Activated CD4-positive, alpha-beta memory T cell treated with anti-CD3 and anti-CD28 coated beads, Interleukin-2, amount 10 ng/mL, durations not matched to agents 7 days and 5 days (primary cell): Measurements from ENCODE around the gene ARAP1. TPM values are rescaled to one million over a fixed set of nuclear protein-coding genes. Genes with fewer than 3 reads are reported as not detected.
A peak's percentile ranks its signal among the peaks of the same experiment; 100 is the strongest.

Experiments
- CTCF ChIA-PET: fragments of 350-600 bp; sonication (Branson Sonifier 250); formaldehyde crosslinking; loops from one replicate; lab custom pipeline; 2021; ENCODE audit warnings: antibody characterized with exemption, inconsistent platforms; lab: Charles Lee
- POLR2A ChIA-PET: fragments of 350-600 bp; sonication (Branson Sonifier 250); formaldehyde crosslinking; loops from one replicate; lab custom pipeline; 2021; ENCODE audit warnings: antibody characterized with exemption; lab: Charles Lee
- DNase-seq: peaks from one replicate; pipeline ENCODE4 v3.0.0-alpha.2; 2020
- H3K27ac Mint-ChIP-seq: one replicate; pipeline ENCODE4 v1.8.0; 2021; ENCODE audit warnings: mild to moderate bottlenecking, mixed read lengths
- H3K27me3 Mint-ChIP-seq: one replicate; pipeline ENCODE4 v1.8.0; 2021; ENCODE audit warnings: mixed read lengths
- H3K36me3 Mint-ChIP-seq: one replicate; pipeline ENCODE4 v1.8.0; 2021; ENCODE audit warnings: low read depth, mixed read lengths
- H3K4me1 Mint-ChIP-seq: one replicate; pipeline ENCODE4 v1.8.0; 2021; ENCODE audit warnings: mixed read lengths
- H3K4me3 Mint-ChIP-seq: one replicate; pipeline ENCODE4 v1.8.0; 2021; ENCODE audit warnings: mild to moderate bottlenecking, mixed read lengths
- H3K9me3 Mint-ChIP-seq: one replicate; pipeline ENCODE4 v1.8.0; 2021; ENCODE audit warnings: mixed read lengths
- total RNA-seq, 2 experiments: library from RNA; stranded (reverse); gene quantifications; one replicate each; pipeline ENCODE4 v1.2.3, GENCODE V29; 2021

Gene ARAP1
- total RNA-seq, 2 experiments from 2014 or later, result 108 to 109 TPM

DNA sequence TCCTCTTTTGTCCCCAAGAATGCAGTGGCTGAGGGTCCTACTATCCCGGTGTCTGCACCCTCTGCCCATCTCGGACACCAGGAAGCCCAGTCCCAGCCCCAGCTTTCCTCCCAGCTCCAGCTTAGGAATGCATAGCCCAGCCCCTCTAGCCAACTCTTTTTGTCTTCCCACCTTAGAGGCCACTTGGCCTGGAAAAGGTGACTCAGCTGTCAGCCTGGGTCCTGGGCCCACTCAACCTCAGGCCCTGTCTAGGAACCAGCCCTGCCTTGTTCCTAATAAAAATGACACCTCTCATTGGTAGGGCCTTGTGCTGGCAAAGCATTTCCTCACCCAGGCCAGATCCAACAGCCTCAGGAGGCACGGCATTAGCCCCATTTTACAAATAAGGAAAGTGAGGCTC lies 106.2 kb downstream of the ARAP1 start:
- H3K9me3 Mint-ChIP-seq, result no peaks in the 10 kb centered on the region
- peaks cover 8% of the 10 kb centered on the region for H3K4me1 Mint-ChIP-seq
- no peak for DNase-seq
- ChIA-PET CTCF (interaction anchor here (1.0 to 1.3 kb wide), 2 partner anchors 47 to 57 kb away, joined by 3 to 4 read pairs; no protein-coding TSS in a partner anchor), POLR2A (interaction anchor here (0.5 kb wide), 1 partner anchor 163 kb away, joined by 3 read pairs; no protein-coding TSS in a partner anchor)
- no peaks in the 10 kb centered on the region for H3K36me3 Mint-ChIP-seq
- H3K27ac Mint-ChIP-seq, result no peak overlapping the region
- no peaks in the 10 kb centered on the region for H3K27me3 Mint-ChIP-seq
- H3K4me3 Mint-ChIP-seq, result no peak overlapping the region

DNA sequence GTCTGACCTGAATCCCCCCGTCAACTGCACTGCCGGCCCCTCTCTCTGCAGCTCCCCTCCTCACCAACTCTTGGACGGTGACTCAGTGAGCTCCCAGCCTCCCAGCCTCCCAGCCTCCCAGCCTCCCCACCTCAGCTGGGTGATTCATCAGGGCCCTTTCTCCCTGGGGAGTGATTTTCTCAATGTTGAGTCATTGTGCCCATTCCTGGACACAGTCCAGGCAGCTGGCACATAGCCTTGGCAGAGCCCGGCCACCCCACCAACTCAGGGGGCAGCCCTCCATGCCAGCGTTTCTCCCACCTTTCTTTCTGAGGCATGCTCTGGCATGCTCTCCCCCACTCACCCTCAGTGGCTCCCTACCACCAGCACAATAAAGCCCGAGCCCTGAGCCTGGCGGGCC lies 108.7 kb downstream of the ARAP1 start:
- Mint-ChIP-seq H3K27me3 (peaks cover 3% of the 10 kb centered on the region), H3K4me1 (peaks cover 8% of the 10 kb centered on the region), H3K9me3 (no peaks in the 10 kb centered on the region), H3K27ac (no peak overlapping the region), H3K4me3 (peak overlapping the region; percentile 11), H3K36me3 (no peaks in the 10 kb centered on the region)
- DNase-seq, result no peak
- POLR2A ChIA-PET, result no interaction called here
- CTCF ChIA-PET, result interaction anchor here (0.6 to 3.2 kb wide), 6 partner anchors 14 to 320 kb away, joined by 3 to 29 read pairs (median 4); no protein-coding TSS in a partner anchor

DNA sequence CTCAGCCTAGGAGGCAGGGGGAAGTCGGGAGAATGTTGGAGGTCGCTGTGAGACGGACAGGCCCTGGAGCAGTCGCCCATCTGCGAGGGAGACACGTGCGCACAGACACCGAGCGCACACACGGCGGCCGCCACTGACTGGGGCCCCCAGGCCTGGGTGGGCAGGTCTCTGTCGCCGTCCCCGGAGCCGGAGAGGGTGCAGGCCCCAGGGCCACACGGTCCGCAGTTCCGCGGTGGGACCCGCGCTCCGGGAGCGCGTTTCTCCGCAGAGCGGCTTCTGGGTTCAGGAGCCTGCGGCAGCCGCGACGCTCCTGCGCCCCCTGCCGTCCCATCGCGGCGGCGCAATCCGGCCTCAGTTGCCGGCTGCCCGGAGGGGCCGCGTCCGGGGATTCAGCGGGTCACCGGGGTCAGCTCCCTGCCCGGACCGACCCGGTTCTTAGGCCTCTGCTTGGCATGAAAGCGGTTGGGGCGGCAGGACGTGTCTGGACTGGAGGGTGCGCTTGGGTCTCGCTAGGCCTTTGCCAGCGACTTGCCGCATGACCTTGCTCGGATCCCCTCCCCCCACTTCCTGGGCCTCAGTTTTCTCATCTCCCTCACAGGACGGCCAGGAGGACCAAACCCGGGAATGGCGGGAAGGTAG lies 109.2 kb downstream of the ARAP1 start:
- Mint-ChIP-seq H3K27me3 (peaks cover 4% of the 10 kb centered on the region), H3K36me3 (no peaks in the 10 kb centered on the region), H3K4me1 (peaks cover 8% of the 10 kb centered on the region), H3K27ac (no peak overlapping the region), H3K4me3 (no peak overlapping the region), H3K9me3 (no peaks in the 10 kb centered on the region)
- ChIA-PET POLR2A (no interaction called here), CTCF (interaction anchor here (0.7 to 3.2 kb wide), 7 partner anchors 14 to 172 kb away, joined by 3 to 29 read pairs (median 5); no protein-coding TSS in a partner anchor)
- DNase-seq, result peak; percentile 66

DNA sequence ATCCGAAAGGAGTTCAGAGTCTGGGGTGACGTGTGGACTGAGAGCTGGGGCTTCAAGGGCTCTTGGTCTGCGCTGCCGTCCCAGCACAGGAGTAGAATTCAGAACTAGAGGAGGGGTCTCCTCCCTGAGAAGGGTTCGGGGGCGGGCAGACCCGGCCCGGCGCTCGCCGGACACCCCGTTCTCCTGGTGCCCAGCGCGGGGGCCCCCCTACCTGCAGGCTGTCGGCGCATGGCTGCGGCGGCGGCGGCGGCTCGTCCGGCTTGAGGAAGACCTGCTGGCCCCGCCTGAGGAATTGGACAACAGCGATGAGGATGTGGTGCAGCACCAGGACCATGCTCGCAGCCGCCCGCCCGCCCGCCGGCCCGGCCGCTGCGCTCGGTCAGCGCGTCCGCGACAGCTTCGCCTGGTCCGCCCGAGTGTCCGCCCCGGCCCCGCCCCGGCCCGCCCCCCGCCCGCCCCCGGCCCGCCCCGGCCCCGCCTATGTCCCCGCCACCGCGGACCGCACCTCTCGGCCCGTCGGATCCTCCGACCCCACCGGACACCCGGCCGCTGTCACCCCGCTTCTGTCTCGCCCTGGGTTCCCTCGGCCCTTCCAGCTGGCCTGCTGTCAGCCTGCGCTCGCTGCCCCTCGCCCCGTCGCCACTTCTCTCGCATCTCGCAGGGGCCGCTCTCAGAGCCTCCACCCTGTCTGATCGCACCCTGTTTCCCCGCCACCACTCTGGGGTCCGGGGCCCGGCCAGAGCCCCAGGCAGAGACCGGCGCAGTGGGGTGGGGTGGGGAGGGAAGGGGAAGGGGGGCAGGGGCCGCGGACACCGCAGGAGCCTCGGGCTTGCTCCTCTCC lies 109.9 kb downstream of the ARAP1 start:
- ChIA-PET CTCF (interaction anchor here (0.8 to 3.2 kb wide), 7 partner anchors 13 to 171 kb away, joined by 3 to 29 read pairs (median 5); no protein-coding TSS in a partner anchor), POLR2A (no interaction called here)
- Mint-ChIP-seq H3K27me3 (peaks cover 8% of the 10 kb centered on the region), H3K27ac (no peak overlapping the region), H3K9me3 (no peaks in the 10 kb centered on the region), H3K4me1 (peaks cover 8% of the 10 kb centered on the region), H3K4me3 (no peak overlapping the region), H3K36me3 (no peaks in the 10 kb centered on the region)
- peak; percentile 22 for DNase-seq

DNA sequence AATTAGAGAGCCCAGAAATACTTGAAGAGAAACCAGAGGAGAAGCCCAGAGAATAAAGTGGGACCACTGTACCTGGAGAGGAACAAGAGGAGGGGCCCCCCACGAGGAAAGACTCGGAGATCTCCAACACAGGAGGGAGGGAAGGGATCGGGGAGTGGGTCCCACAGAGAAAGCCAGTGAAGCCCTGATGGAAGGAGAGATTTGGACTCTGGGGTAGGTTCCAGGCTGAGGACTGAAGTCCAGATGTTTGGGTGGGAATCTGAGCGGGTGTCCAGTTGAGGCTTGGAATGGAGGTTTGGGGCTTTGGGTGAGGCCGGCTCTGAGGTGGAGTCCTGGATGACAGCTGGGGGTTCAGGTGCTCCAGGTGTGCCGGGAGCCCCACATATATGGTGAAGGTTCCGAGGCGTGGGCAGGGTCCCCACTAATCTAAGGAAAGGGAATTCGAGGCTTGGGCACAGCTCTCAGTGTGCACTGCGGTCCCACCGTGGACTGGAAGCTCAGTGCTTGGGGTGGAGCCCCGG lies 110.6 kb downstream of the ARAP1 start:
- POLR2A ChIA-PET, result no interaction called here
- Mint-ChIP-seq H3K36me3 (no peaks in the 10 kb centered on the region), H3K4me3 (no peak overlapping the region), H3K9me3 (no peaks in the 10 kb centered on the region), H3K27me3 (peaks cover 13% of the 10 kb centered on the region), H3K4me1 (peaks cover 8% of the 10 kb centered on the region), H3K27ac (no peak overlapping the region)
- no peak for DNase-seq
- CTCF ChIA-PET, result interaction anchor here (1.2 to 1.3 kb wide), 2 partner anchors 27 to 55 kb away, joined by 3 to 8 read pairs; no protein-coding TSS in a partner anchor

DNA sequence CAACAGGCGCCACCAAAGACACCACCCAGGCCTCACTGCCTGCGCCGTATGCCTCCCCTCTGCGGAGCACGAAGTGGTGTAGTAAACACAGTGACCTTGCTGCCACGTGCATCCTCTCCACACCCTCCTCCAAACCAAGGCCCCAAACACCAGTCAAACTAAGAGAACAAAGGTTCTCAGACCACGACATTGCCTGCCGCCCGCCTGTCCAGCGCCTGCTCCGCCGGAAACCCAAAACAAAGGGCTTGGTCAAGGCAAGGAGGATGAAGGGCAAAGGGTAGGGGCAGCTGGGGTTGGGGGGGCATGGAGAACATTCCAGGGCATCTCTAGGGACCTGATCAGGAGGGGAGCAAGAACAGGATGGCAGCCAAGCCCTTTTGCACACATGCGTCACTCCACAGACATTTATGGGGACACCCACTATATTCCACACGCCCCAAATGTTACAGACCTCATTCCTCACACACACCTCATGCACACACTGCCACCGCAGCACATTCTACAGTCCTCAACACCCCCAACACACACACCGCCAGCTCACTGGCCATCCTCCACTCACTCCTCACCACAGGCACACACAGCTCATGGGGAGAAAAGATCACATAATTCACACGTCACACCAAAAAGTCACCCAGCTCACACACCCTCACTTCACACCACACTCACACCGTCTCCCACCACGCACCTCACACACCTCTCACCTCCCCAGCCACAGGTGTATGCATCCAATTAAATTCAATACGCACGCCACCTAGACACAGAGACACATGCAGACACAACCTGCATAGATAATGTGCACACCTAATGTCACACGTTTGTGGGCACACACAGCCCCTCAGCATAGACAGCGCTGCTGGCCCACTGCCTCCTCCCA lies 112.5 kb downstream of the ARAP1 start:
- no peak overlapping the region for H3K27ac Mint-ChIP-seq
- CTCF ChIA-PET, result interaction anchor here (1.8 kb wide), 1 partner anchor 44 kb away, joined by 5 read pairs; no protein-coding TSS in a partner anchor
- peaks cover 18% of the 10 kb centered on the region for H3K27me3 Mint-ChIP-seq

DNA sequence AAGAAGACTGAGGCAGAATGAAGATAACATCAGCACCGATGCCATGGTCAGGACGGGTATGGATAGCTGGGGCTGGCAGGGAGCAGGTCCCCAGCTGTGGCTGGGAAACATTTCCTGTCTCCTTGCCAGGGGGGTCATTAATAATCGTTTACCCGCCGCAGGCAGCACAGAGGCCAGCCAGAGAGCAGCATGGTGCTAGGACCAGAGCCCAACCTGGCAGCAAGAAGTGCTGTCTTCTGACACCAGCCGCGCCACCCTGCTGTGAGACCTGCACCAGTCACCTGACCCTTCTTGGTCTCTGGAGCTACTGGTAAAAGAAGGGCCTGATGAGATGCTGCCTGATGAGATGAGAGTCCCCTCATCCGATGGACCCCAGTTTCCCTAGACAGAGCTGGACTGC lies 114.3 kb downstream of the ARAP1 start:
- Mint-ChIP-seq H3K27ac (no peak overlapping the region), H3K9me3 (no peaks in the 10 kb centered on the region), H3K36me3 (no peaks in the 10 kb centered on the region), H3K4me3 (no peak overlapping the region), H3K4me1 (peaks cover 2% of the 10 kb centered on the region), H3K27me3 (peaks cover 21% of the 10 kb centered on the region)
- ChIA-PET CTCF (interaction anchor here (0.7 to 2.0 kb wide), 5 partner anchors 29 to 167 kb away, joined by 3 to 5 read pairs (median 4); no protein-coding TSS in a partner anchor), POLR2A (no interaction called here)
- DNase-seq, result no peak

More for the DNA sequence above, 112.5 kb downstream of the ARAP1 start:
- Mint-ChIP-seq H3K4me3 (no peak overlapping the region), H3K4me1 (peaks cover 8% of the 10 kb centered on the region), H3K36me3 (no peaks in the 10 kb centered on the region), H3K9me3 (no peaks in the 10 kb centered on the region)
- DNase-seq, result no peak
- POLR2A ChIA-PET, result no interaction called here

DNA sequence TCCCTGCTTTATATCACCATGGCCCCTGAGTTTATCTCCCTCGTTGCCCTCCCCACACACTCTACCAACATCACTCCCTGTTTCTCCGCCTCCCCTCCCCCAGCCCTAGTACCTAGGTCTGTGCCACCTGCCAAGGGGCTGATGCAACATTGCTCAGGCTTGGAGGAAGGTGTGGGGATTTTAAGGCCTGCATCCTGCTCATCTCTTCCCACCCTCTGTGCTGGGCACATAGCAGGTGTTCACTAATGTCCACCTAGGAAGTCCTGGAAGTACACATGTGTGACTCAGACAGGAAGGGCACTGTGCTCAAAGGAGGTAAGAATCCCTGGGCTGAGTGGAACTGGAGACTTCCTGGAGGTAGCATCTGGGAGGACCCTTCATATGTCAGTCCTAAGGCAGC lies 115.0 kb downstream of the ARAP1 start:
- Mint-ChIP-seq H3K27ac (no peak overlapping the region), H3K36me3 (no peaks in the 10 kb centered on the region), H3K4me3 (no peak overlapping the region), H3K4me1 (no peaks in the 10 kb centered on the region), H3K27me3 (peaks cover 21% of the 10 kb centered on the region), H3K9me3 (no peaks in the 10 kb centered on the region)
- CTCF ChIA-PET, result interaction anchor here (0.7 to 2.0 kb wide), 3 partner anchors 51 to 166 kb away, joined by 3 to 5 read pairs (median 4); no protein-coding TSS in a partner anchor
- POLR2A ChIA-PET, result no interaction called here
- no peak for DNase-seq

DNA sequence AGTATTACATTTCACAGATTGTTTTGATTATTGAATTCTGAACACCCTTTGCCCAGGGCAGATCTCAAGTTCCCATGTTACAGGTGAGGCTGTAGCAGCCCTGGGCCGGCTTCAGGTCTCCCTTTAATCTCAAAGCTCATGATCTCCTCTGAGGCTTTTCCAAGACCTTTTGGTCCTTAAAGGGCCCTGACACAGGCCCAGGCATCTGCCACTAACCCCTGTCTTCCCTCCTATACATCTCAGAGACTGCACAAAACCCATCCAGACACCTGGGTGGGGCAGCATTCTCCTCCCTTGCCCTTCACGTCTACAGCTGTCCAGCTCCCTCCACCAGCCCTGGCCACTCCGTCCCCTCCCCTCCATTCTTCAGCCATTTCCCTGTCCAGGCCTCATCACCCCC lies 115.8 kb downstream of the ARAP1 start:
- H3K27me3 Mint-ChIP-seq, result peaks cover 21% of the 10 kb centered on the region
- no peak overlapping the region for H3K27ac Mint-ChIP-seq
- no peaks in the 10 kb centered on the region for H3K4me1 Mint-ChIP-seq
- no peaks in the 10 kb centered on the region for H3K9me3 Mint-ChIP-seq
- no peak overlapping the region for H3K4me3 Mint-ChIP-seq
- no peaks in the 10 kb centered on the region for H3K36me3 Mint-ChIP-seq
- ChIA-PET CTCF (interaction anchor here (0.7 to 2.1 kb wide), 4 partner anchors 15 to 165 kb away, joined by 3 to 9 read pairs (median 6); no protein-coding TSS in a partner anchor), POLR2A (interaction anchor here (0.7 to 1.2 kb wide), 2 partner anchors 14 to 25 kb away, joined by 3 read pairs; no protein-coding TSS in a partner anchor)
- no peak for DNase-seq

- Mint-ChIP-seq H3K27ac (no peak overlapping the region), H3K36me3 (no peaks in the 10 kb centered on the region), H3K9me3 (no peaks in the 10 kb centered on the region), H3K4me3 (no peak overlapping the region), H3K4me1 (no peaks in the 10 kb centered on the region), H3K27me3 (peaks cover 21% of the 10 kb centered on the region)
- ChIA-PET POLR2A (interaction anchor here (0.7 to 1.2 kb wide), 2 partner anchors 14 to 25 kb away, joined by 3 read pairs; no protein-coding TSS in a partner anchor), CTCF (interaction anchor here (1.0 to 2.1 kb wide), 6 partner anchors 9 to 165 kb away, joined by 3 to 9 read pairs (median 4); no protein-coding TSS in a partner anchor)
- DNase-seq, result no peak
Observed at GRCh38 chr11:72635933-72636332, 116.3 kb downstream of the ARAP1 start.

GRCh38 chr11:72635309-72635915 lies 116.8 kb downstream of the ARAP1 start:
- Mint-ChIP-seq H3K36me3 (no peaks in the 10 kb centered on the region), H3K4me3 (no peak overlapping the region), H3K27me3 (peaks cover 21% of the 10 kb centered on the region), H3K4me1 (no peaks in the 10 kb centered on the region), H3K27ac (no peak overlapping the region), H3K9me3 (no peaks in the 10 kb centered on the region)
- DNase-seq, result no peak
- ChIA-PET POLR2A (interaction anchor here (1.2 kb wide), 1 partner anchor 24 kb away, joined by 3 read pairs; no protein-coding TSS in a partner anchor), CTCF (interaction anchor here (0.6 to 2.1 kb wide), 8 partner anchors 9 to 248 kb away, joined by 3 to 9 read pairs (median 3); no protein-coding TSS in a partner anchor)
